Measurements from ENCODE around the gene TMOD1.

TMOD1 gene

GRCh38 chr9:97517331-97518089 lies 16.0 kb downstream of the TMOD1 start:
- no peak for DNase-seq (ENCODE audit: low spot score)

- DNase-seq (ENCODE audit: low spot score) = no peak
Observed at GRCh38 chr9:97518166-97518908, 16.9 kb downstream of the TMOD1 start.

DNA sequence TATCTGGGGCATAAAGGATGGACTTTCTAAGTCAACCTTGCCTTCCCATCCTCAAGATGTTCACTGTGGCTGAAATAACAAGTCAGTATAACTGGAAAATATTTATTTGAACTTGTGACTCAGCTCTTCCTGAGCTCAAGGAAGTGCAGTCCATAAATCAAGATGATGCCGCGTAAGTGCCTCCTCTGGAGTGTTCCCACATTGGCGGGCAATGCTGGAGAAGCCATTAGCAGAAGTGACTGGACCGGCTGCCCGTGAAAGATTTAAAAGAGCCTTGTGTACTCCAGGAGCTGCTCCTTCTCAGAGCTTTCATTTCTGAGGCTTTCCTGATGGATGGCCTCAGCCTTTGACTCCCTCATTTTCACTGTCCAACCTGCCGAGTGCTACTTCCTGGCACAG lies 17.4 kb downstream of the TMOD1 start:
- DNase-seq (ENCODE audit: low spot score) = no peak

GRCh38 chr9:97519441-97519970 lies 18.0 kb downstream of the TMOD1 start:
- no peak for DNase-seq (ENCODE audit: low spot score)

GRCh38 chr9:97521576-97522333 lies 20.3 kb downstream of the TMOD1 start:
- no peak for DNase-seq (ENCODE audit: low spot score)

- DNase-seq (ENCODE audit: low spot score) = no peak
Observed at GRCh38 chr9:97524424-97524823, 23.0 kb downstream of the TMOD1 start.

DNA sequence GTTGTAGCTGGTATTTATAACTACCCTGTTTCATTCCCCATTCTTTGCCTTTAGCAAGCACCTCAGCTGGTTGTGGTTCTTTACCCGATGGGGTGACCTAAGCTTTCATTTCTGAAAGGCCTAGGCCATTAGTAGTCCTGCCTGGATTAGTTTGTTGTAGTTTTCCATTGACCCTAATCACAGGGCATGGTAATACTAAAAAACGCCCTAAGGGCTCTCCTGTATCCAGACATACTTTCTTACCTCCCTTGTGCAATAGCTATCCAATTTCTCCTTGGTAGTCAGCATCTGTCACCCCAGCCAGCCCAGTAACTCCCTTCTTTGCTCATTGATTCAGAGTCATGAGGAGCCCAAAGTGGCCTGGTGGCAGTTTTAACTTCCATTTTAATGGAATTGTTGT lies 24.0 kb downstream of the TMOD1 start:
- DNase-seq (ENCODE audit: low spot score) = no peak

DNA sequence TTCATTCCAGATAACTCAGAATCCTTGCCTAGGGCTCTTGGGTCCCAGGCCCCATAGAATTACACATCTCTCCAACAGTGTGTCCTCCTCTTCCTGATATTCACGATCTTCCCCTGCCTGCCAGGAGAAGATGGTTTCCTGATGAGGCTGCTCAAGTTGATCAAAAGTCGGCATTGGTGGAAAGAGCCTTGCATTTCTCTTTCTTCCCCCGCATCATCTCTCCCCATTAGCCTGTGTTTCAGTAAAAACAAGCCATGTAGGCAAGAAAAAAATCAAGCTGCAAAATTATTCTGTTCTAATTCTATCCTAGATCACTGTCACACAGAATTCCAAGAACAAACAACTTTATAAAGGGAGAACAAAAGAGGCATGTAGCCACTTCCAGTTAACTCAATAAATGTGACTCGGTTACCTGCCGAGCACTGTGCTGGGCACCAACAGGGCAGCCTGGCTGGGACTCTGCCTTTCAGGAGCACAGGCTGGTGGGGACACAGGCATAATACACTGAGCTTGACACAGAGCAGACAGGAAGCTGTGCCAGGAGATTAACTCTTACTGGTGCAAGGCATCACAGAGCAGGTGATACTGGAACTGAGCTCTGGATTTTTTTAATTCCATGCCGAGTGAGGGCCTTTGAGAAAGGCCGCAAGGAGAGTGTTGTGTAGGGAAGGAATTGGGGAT lies 25.6 kb downstream of the TMOD1 start:
- no peak for DNase-seq (ENCODE audit: low spot score)

DNA sequence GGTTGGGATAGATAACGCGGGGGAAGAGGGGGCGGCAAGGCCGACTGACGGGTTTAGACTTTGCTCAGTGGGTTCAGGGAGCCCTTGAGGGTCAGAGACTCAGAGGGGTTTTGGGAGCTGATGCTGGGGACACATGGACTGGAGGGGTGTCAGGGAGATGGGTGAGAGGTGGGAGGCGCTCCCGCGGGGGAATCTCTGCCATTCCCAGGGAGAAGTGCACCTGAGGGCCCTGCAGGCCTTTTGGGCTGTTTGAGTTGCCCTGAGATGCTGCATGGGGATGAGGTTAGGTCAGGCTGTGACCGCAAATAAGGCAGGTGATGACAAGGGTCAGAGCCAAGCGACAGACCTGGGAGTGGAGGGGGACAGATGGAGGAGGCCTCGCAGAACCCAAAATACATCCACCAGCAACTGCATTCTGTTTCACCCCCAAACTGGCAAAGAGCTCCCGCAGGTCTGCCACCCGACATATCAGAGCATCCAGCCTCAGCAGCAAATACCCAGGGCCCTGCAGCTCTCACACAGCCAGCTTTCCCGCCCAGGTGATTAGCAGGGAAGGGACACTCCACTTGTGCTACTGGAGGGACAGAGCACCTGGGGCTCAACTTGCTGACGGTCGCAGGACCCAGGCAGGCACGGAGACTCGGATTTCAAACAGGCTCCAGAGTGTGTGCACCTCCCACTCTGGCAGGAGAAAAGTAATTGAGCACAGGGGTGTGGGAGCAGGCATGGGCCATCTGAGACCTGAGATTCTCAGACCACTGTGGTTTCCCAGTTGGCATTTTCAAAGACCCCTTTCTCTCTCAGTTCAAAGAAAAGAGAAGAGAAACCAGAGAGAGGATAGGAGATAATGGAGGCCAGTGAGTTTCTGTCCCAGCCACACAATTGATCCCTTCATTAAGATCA lies 26.4 kb downstream of the TMOD1 start:
- peak; percentile 37 for DNase-seq (ENCODE audit: low spot score)

- no peak for DNase-seq (ENCODE audit: low spot score)
Observed at GRCh38 chr9:97528529-97529230, 27.2 kb downstream of the TMOD1 start.

DNA sequence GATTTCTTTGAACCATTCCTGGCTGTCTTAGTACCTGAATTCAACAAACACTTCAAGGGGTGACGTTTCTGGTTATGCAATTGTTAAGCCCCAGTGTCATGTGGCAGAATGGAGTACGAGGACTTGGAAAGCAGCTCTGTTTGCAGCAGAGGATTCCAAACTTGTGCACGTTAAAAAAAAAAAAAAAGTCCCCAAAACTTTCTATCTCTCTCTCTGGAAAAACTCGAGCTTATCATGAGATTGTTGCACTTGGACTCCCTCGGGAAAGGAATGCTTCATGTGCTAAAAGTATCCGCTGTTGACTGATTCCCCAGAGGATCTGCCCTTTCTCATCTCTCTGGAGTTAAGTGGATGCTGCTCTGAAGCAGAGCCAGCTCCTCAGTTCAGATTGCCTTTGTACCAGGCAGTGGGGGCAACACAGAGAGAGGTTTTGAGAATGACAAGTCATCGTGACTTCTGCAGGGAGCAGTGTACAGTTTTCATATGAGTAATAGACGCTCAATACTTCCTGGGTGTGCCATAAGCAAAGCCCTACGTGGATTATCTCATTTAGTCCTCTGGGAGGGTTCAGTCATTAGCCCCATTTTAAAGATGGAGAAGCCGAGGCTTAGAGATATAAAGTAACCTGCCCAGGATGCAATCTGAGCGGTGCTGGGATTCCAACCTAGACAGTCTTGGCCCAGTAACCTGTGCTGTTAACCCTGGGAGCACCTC lies 28.1 kb downstream of the TMOD1 start:
- DNase-seq (ENCODE audit: low spot score) = peak; percentile 88

- DNase-seq (ENCODE audit: low spot score) = no peak
Observed at GRCh38 chr9:97531888-97532376, 30.5 kb downstream of the TMOD1 start.

DNA sequence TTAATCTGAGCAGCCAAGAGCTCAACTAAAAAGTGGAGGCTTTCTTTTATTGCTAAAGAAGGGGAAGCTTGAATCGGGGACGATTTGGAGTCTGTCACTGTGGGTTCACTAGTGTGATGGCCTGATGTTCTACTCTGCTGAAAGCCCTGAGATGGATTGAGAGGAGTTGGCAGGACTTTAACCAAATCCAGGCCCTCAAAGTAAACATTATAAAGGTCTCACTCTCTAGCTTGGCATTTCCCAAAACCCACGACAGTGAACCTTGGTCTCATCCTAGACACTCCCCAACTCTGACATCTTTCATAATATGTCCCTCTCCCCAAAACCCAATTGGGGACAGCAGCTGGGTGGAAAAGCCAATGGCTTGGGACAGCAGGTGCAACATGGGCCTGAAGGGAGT lies 32.7 kb downstream of the TMOD1 start:
- no peak for DNase-seq (ENCODE audit: low spot score)

- no peak for DNase-seq (ENCODE audit: low spot score)
Observed at GRCh38 chr9:97534961-97535594, 33.6 kb downstream of the TMOD1 start.

DNA sequence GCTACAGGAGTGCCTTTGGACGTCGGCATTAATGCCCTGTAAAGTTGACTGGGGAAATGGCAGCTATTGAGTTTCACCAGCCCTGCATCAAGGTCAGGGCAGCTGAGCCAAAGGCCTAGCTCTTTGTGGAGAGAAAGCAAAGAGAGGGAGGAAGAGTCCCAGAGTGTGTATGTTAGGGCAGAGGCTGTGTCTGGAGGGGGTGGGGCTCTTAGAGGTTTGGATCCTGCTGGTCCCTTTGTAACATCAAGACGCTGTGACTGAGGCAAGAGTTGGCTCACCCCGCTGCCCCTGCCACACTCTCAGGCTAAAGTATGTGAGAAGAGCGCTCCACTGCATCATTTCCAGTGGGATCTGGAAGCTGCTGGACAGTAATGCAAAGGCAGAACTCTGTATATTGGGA lies 34.3 kb downstream of the TMOD1 start:
- DNase-seq (ENCODE audit: low spot score) = no peak

DNA sequence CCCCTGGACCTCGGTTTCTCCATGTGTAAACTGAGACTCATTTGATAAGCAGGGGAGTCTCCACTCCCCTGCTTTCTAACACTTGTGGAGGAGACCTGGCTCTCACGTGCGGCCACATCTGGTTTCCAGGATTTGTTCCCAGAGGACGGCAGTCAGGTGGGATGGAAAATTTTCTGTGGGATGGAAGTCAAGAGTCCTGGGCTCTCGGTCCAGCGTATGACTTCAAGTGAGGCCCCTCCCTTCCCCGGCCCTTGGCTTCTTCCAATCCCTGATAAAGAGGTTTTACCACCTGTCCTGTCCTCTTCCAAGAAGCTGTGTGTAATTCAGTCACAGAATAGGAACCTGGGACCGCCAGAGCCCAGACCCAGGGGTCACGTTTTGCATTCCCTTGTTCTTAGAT lies 35.0 kb downstream of the TMOD1 start:
- DNase-seq (ENCODE audit: low spot score) = no peak

- no peak for DNase-seq (ENCODE audit: low spot score)
Observed at GRCh38 chr9:97543561-97543960, 42.1 kb downstream of the TMOD1 start.

DNA sequence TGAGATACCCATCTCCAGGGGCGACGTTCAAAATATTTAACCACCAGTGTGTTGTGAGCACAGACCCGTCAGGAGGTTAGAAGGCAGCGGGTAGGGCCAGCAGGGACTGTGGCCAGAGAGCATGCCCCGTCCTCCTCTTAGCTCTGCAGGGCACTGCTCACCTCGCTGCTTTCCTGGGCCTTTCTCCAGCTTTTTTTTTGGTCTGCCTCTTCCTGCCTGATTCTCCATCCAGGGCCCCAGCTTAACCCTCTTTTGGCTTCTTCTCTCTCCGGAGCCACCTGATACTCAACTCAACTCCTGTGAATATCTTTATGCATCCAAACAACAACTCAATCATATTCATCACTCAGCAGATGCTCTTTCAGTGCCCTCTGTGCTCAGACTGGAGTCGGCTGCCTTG lies 44.0 kb downstream of the TMOD1 start:
- DNase-seq (ENCODE audit: low spot score) = no peak

All from COLO829 (cell line).